ENCODE results near the gene ZGPAT. TPM values are rescaled to one million over a fixed set of nuclear protein-coding genes. Genes with fewer than 3 reads are reported as not detected.

Gene ZGPAT
- total and polyA plus RNA-seq, 2 of the 4 experiments (the other 2 are of a cell fraction) = 13.4 to 20.2 TPM

GRCh38 chr20:63680857-63681608, 26.8 kb upstream of the ZGPAT start (continued):
- no peak for TF ChIP-seq MAFK (IDR thresholded peaks at IDR 0.05; ENCODE audit: low read depth, low read length)

GRCh38 chr20:63681609-63682142, 26.2 kb upstream of the ZGPAT start:
- H3K9me3 ChIP-seq (ENCODE audit: control insufficient read depth, insufficient read depth, low read length) = no peaks in the 10 kb centered on the region
- peaks cover 24% of the 10 kb centered on the region for H3K36me3 ChIP-seq (ENCODE audit: control insufficient read depth, insufficient read depth, low read length)
- H3K23ac ChIP-seq (ENCODE audit: low read depth, low read length) = peak overlapping the region; percentile 94; the same call in 1 of the 2 replicates
- H4K20me1 ChIP-seq (ENCODE audit: insufficient read depth, low read length) = no peaks in the 10 kb centered on the region
- dilution Hi-C loops (cut with HindIII; ENCODE audit: low sequenced_read_pairs, unreplicated experiment) (no loop called here), intact Hi-C loops (cut with micrococcal nuclease) (loop anchor here (2.0 kb wide), 1 partner anchor 143 kb away; no protein-coding TSS in a partner anchor), in situ Hi-C loops (cut with MboI; ENCODE audit: low sequenced_read_pairs) (no loop called here)
- H3K27ac ChIP-seq (ENCODE audit: insufficient read depth, low read length) = peak overlapping the region; percentile 92
- H4K8ac ChIP-seq (ENCODE audit: low read depth in 2 of 2, low read length in 2 of 2) = peak overlapping the region; percentile 99 to 100
- DNase-seq = no peak
- H2BK20ac ChIP-seq (ENCODE audit: low read depth, low read length) = peak overlapping the region; percentile 92
- H3K4me1 ChIP-seq (ENCODE audit: control insufficient read depth, insufficient read depth, low read length) = peaks cover 23% of the 10 kb centered on the region
- peak overlapping the region; percentile 100 for H3K4ac ChIP-seq (ENCODE audit: low read depth, low read length)
- H3K27me3 ChIP-seq (ENCODE audit: control insufficient read depth, insufficient read depth, low read length) = no peaks in the 10 kb centered on the region
- peak overlapping the region; percentile 99 for H2BK120ac ChIP-seq (ENCODE audit: low read depth, low read length)
- peak overlapping the region; percentile 99 for H3K18ac ChIP-seq (ENCODE audit: low read depth, low read length)
- H3K9me1 ChIP-seq (ENCODE audit: insufficient read depth, low read length) = peaks cover 24% of the 10 kb centered on the region
- H2BK15ac ChIP-seq (ENCODE audit: low read depth, low read length) = peak overlapping the region; percentile 100
- ChIA-PET CTCF (interaction anchor here (0.6 kb wide), 1 partner anchor 1182 kb away, joined by 3 read pairs; no protein-coding TSS in a partner anchor), POLR2A (ENCODE audit: unreplicated experiment) (no interaction called here)
- no peak for ATAC-seq (ENCODE audit: low read depth)
- peak overlapping the region; percentile 98 for H3K14ac ChIP-seq (replicated peaks; ENCODE audit: low read depth, low read length)
- peak overlapping the region; percentile 99 for H4K91ac ChIP-seq (ENCODE audit: insufficient read depth, low read depth, low read length)
- H3K9ac ChIP-seq (ENCODE audit: low read depth, low read length) = no peak overlapping the region
- H2AFZ ChIP-seq (replicated peaks; ENCODE audit: low read length, poor library complexity) = peak overlapping the region; percentile 81
- 89% methylated on average over 6 of the region's 13 CpGs; no CpG with 5 or more reads in 1 of the 2 experiments for WGBS, 2 experiments (ENCODE audit: extremely low coverage in 2 of 2, insufficient read length in 1 of 2)
- no peak for TF ChIP-seq NFE2L2 (IDR thresholded peaks at IDR 0.05; ENCODE audit: low read depth, low read length)
- TF ChIP-seq MAZ (IDR thresholded peaks at IDR 0.05; ENCODE audit: borderline replicate concordance, low read depth, low read length) = no peak
- TF ChIP-seq POLR2A (IDR thresholded peaks at IDR 0.05; ENCODE audit: low read depth, low read length) = 0 out of 2 replicates have a peak, but pooled peaks have one; percentile 7
- BruUV-seq (replicated peaks) = no TSS peak
- peak overlapping the region; percentile 100 for H2AK5ac ChIP-seq (ENCODE audit: low read depth, low read length)
- no peak overlapping the region for H3K4me3 ChIP-seq (ENCODE audit: insufficient read depth, low read depth, low read length)
- H3K56ac ChIP-seq (ENCODE audit: extremely low read depth, insufficient read depth, low read length) = peak overlapping the region; percentile 77
- H2AK9ac ChIP-seq (replicated peaks; ENCODE audit: low read depth, low read length, poor library complexity) = peak overlapping the region; percentile 85
- peak overlapping the region; percentile 99 for H2BK5ac ChIP-seq (ENCODE audit: low read depth, low read length, poor library complexity, severe bottlenecking)
- peak overlapping the region; percentile 98 for H4K5ac ChIP-seq (ENCODE audit: low read depth, low read length)
- peaks cover 10 to 44% of the 10 kb centered on the region in 2 experiments; a peak in 3 of 4 replicates for H3K79me1 ChIP-seq (ENCODE audit: low read depth in 1 of 2, low read length in 2 of 2)
- H3K4me2 ChIP-seq (ENCODE audit: low read depth, low read length) = no peak overlapping the region

Data from IMR-90 (cell line).